A673 (cell line): ENCODE results near the gene EXT2. TPM values are rescaled to one million over a fixed set of nuclear protein-coding genes. Genes with fewer than 3 reads are reported as not detected.

Source experiments
- BruUV-seq: library from RNA; stranded (reverse); fragments of 400-500 nt; replicated peaks from 2 replicates; lab custom pipeline; 2021; lab: Mats Ljungman, UMichigan
- CTCF ChIA-PET: fragments of 300-600 bp; sonication (Branson Sonifier 250); formaldehyde crosslinking; loops from one replicate; lab custom pipeline; 2022; ENCODE audit warnings: antibody characterized with exemption; lab: Charles Lee
- POLR2A ChIA-PET: fragments of 300-600 bp; sonication (Branson Sonifier 250); formaldehyde crosslinking; loops from one replicate; lab custom pipeline; 2022; ENCODE audit warnings: antibody characterized with exemption; ENCODE audit not compliant: low non-redundant PET; lab: Charles Lee
- DNase-seq: peaks from one replicate; pipeline ENCODE4 v3.0.0-alpha.2; 2015; ENCODE audit warnings: low spot score
- H3K27ac ChIP-seq: fragments of 200-600 bp; sonication (generic); 2 replicates; pipeline ENCODE4 v1.5.1; 2016; ENCODE audit warnings: mixed run types, low read depth, mild to moderate bottlenecking, mixed read lengths, antibody characterized with exemption, low read length; ENCODE audit not compliant: poor library complexity, severe bottlenecking
- H3K27me3 ChIP-seq: fragments of 200-600 bp; sonication (generic); replicated peaks from 2 replicates; pipeline ENCODE4 v1.6.1; 2017; ENCODE audit warnings: mixed run types, low read depth, mild to moderate bottlenecking, mixed read lengths, antibody characterized with exemption, low read length; ENCODE audit not compliant: insufficient read depth, poor library complexity
- H3K36me3 ChIP-seq: fragments of 200-600 bp; sonication (generic); 2 replicates; pipeline ENCODE4 v1.6.1; 2016; ENCODE audit warnings: mixed run types, mild to moderate bottlenecking, mixed read lengths, antibody characterized with exemption, low read length; ENCODE audit not compliant: insufficient read depth, poor library complexity, severe bottlenecking
- H3K4me1 ChIP-seq: fragments of 200-600 bp; sonication (generic); 2 replicates; pipeline ENCODE4 v1.6.1; 2017; ENCODE audit warnings: mixed run types, mild to moderate bottlenecking, mixed read lengths, antibody characterized with exemption, low read length; ENCODE audit not compliant: insufficient read depth, poor library complexity, severe bottlenecking
- H3K4me3 ChIP-seq: fragments of 200-600 bp; sonication (generic); 2 replicates; pipeline ENCODE4 v1.5.1; 2016; ENCODE audit warnings: low read depth, mixed run types, mild to moderate bottlenecking, mixed read lengths, low read length; ENCODE audit not compliant: poor library complexity, severe bottlenecking
- H3K9me3 ChIP-seq: fragments of 200-600 bp; sonication (generic); 2 replicates; pipeline ENCODE4 v1.6.1; 2016; ENCODE audit warnings: mixed run types, low read depth, mild to moderate bottlenecking, mixed read lengths, antibody characterized with exemption, low read length; ENCODE audit not compliant: poor library complexity, severe bottlenecking
- CTCF ChIP-seq: fragments of 300-800, 200-600 bp; sonication (generic); conservative IDR thresholded peaks from 2 replicates; pipeline ENCODE4 v1.5.1; 2017; ENCODE audit warnings: low read depth, mild to moderate bottlenecking, antibody characterized with exemption, low read length, moderate library complexity, mixed read lengths
- EZH2 ChIP-seq: fragments of 200-600 bp; sonication (generic); IDR thresholded peaks from 2 replicates; pipeline ENCODE4 v1.6.1; 2017; ENCODE audit warnings: borderline replicate concordance, low read depth, mild to moderate bottlenecking, mixed read lengths, antibody characterized with exemption, low read length; ENCODE audit not compliant: poor library complexity, severe bottlenecking
- intact Hi-C: fragments of 100-400 bp; cut with micrococcal nuclease; formaldehyde crosslinking; loops from one replicate; pipeline ENCODE4 v1.10.0; 2022; ENCODE audit not compliant: unreplicated experiment
- total RNA-seq: library from RNA; stranded (reverse); gene quantifications from 2 replicates; pipeline ENCODE4 v1.2.3, GENCODE V29; 2021

Gene EXT2
- total RNA-seq, 1 experiment from 2014 or later: 123 TPM

- CTCF ChIA-PET: interaction anchor here (0.6 kb wide), 1 partner anchor 287 kb away, joined by 4 read pairs; no protein-coding TSS in a partner anchor
- H3K4me1 ChIP-seq: no peaks in the 10 kb centered on the region
- H3K27ac ChIP-seq: no peak overlapping the region
- H3K4me3 ChIP-seq: no peak overlapping the region
- H3K27me3 ChIP-seq: no peaks in the 10 kb centered on the region
- H3K36me3 ChIP-seq: peaks cover 20% of the 10 kb centered on the region
- DNase-seq: no peak
- BruUV-seq: no TSS peak
- no peaks in the 10 kb centered on the region for H3K9me3 ChIP-seq
- TF ChIP-seq CTCF (no peak), EZH2 (no peak)
- intact Hi-C loops: no loop called here
- POLR2A ChIA-PET: no interaction called here
Observed at GRCh38 chr11:44237156-44237555, 141.7 kb downstream of the EXT2 start.

- H3K36me3 ChIP-seq: peaks cover 26% of the 10 kb centered on the region
- ChIA-PET POLR2A (no interaction called here), CTCF (no interaction called here)
- H3K4me3 ChIP-seq: no peak overlapping the region
- no peaks in the 10 kb centered on the region for H3K9me3 ChIP-seq
- no TSS peak for BruUV-seq
- no peak for DNase-seq
- H3K4me1 ChIP-seq: peaks cover 31% of the 10 kb centered on the region
- H3K27ac ChIP-seq: no peak overlapping the region
- intact Hi-C loops: no loop called here
- no peaks in the 10 kb centered on the region for H3K27me3 ChIP-seq
- TF ChIP-seq CTCF: no peak
- no peak for TF ChIP-seq EZH2
Observed at GRCh38 chr11:44241851-44242250, 146.4 kb downstream of the EXT2 start.

- DNase-seq: no peak
- peaks cover 20% of the 10 kb centered on the region for H3K36me3 ChIP-seq
- TF ChIP-seq EZH2 (no peak), CTCF (no peak)
- no peak overlapping the region for H3K4me3 ChIP-seq
- intact Hi-C loops: no loop called here
- POLR2A ChIA-PET: no interaction called here
- CTCF ChIA-PET: no interaction called here
- no TSS peak for BruUV-seq
- no peak overlapping the region for H3K27ac ChIP-seq
- peaks cover 32% of the 10 kb centered on the region for H3K4me1 ChIP-seq
- no peaks in the 10 kb centered on the region for H3K27me3 ChIP-seq
- no peaks in the 10 kb centered on the region for H3K9me3 ChIP-seq
Observed at GRCh38 chr11:44243086-44243485, 147.6 kb downstream of the EXT2 start.
